HepG2 (cell line): ENCODE measurements around the gene NGRN. TPM values are rescaled to one million over a fixed set of nuclear protein-coding genes. Genes with fewer than 3 reads are reported as not detected.
"Not testable (repeated sequence)": the region's sequence is repeated elsewhere in the genome, so short reads cannot be mapped to it uniquely, and the experiment has no call there.

ENCODE experiments used
- ATAC-seq: fragments of 200-7000 bp; cut with Tn5 transposase; 3 replicates; pipeline ENCODE4 v1.9.1; 2020; ENCODE audit warnings: mild to moderate bottlenecking, moderate library complexity
- BruUV-seq: library from RNA; stranded (reverse); fragments of 400-500 nt; replicated peaks from 2 replicates; lab custom pipeline; 2021; lab: Mats Ljungman, UMichigan
- CTCF ChIA-PET: fragments of 300-600 bp; formaldehyde crosslinking; extraction: SDS; loops from one replicate; lab custom pipeline; 2021; ENCODE audit warnings: low total read pairs, inconsistent platforms, low intra/inter-chr PET ratio; lab: Yijun Ruan, JAX
- POLR2A ChIA-PET: fragments of 350-600 bp; sonication (Branson Sonifier 250); formaldehyde crosslinking; loops from one replicate; lab custom pipeline; 2020; ENCODE audit warnings: antibody characterized with exemption, inconsistent platforms; lab: Yijun Ruan, JAX
- DNase-seq: peaks from one replicate; pipeline ENCODE4 v3.0.0-alpha.2; 2015; ENCODE audit warnings: low spot score
- FAIRE-seq: peaks from 3 replicates; lab custom pipeline; 2011; peaks lifted over from hg19 to GRCh38; lab: Jason Lieb, UNC
- H2AFZ ChIP-seq: one replicate; pipeline ENCODE4 v1.6.1; 2011; ENCODE audit warnings: low read length, inconsistent platforms
- H3K27ac ChIP-seq: fragments of 300-600 bp; 3 replicates; pipeline ENCODE4 v1.8.0; 2011; ENCODE audit warnings: mixed run types, mild to moderate bottlenecking, mixed read lengths, low read length, inconsistent platforms; ENCODE audit not compliant: insufficient read depth; ENCODE audit errors: extremely low read length
- H3K27me3 ChIP-seq, 2 experiments: fragments of 200-600 bp in 1 of 2; 2 replicates in 1 of 2; 3 replicates in 1 of 2; pipeline versions ENCODE4 v1.6.0 to v1.8.0; 2011; ENCODE audit warnings: low read length in 2 of 2, mild to moderate bottlenecking in 2 of 2, moderate library complexity in 2 of 2, inconsistent platforms in 1 of 2; ENCODE audit not compliant: insufficient read depth in 2 of 2, control insufficient read depth in 1 of 2
- H3K36me3 ChIP-seq, 2 experiments: fragments of 200-600 bp in 1 of 2; replicated peaks in 1 of 2; 2 replicates in 1 of 2; 3 replicates in 1 of 2; pipeline versions ENCODE4 v1.5.1 to v1.8.0; 2011; ENCODE audit warnings: low read length in 2 of 2, inconsistent platforms in 1 of 2; ENCODE audit not compliant: insufficient read depth in 2 of 2, control insufficient read depth in 1 of 2
- H3K4me1 ChIP-seq: 2 replicates; pipeline ENCODE4 v1.5.1; 2012; ENCODE audit warnings: low read length, inconsistent platforms; ENCODE audit not compliant: insufficient read depth
- H3K4me2 ChIP-seq: 2 replicates; pipeline ENCODE4 v1.6.0; 2011; ENCODE audit warnings: low read depth, low read length, inconsistent platforms
- H3K4me3 ChIP-seq, 3 experiments: fragments of 200-600 bp in 1 of 3; sonication (generic), shearing (Covaris generic) in 1 of 3; replicated peaks in 1 of 3; 2 replicates each; pipeline ENCODE4 v1.5.1; 2011 to 2016; ENCODE audit warnings: low read length in 3 of 3, inconsistent platforms in 2 of 3, low read depth in 2 of 3, mild to moderate bottlenecking in 2 of 3, control low read depth in 1 of 3, mixed read lengths in 1 of 3; ENCODE audit not compliant: insufficient read depth in 1 of 3
- H3K79me2 ChIP-seq: one replicate; pipeline ENCODE4 v1.6.1; 2011; ENCODE audit warnings: low read length, inconsistent platforms; ENCODE audit not compliant: insufficient read depth
- H3K9ac ChIP-seq: 2 replicates; pipeline ENCODE4 v1.6.0; 2011; ENCODE audit warnings: mild to moderate bottlenecking, low read depth, low read length, inconsistent platforms; ENCODE audit not compliant: insufficient read depth
- H3K9me3 ChIP-seq: 2 replicates; pipeline ENCODE4 v1.5.1; 2012; ENCODE audit warnings: mild to moderate bottlenecking, low read length
- H4K20me1 ChIP-seq: 2 replicates; pipeline ENCODE4 v1.6.0; 2011; ENCODE audit warnings: inconsistent platforms, mild to moderate bottlenecking, low read length, moderate library complexity; ENCODE audit not compliant: insufficient read depth
- CREB1 ChIP-seq, 2 experiments: fragments of 450-650 bp in 1 of 2; IDR thresholded peaks; 2 replicates each; pipeline ENCODE4 v1.6.1; 2016 to 2017; ENCODE audit warnings: control low read depth in 1 of 2, mild to moderate bottlenecking in 1 of 2, missing compliant biosample characterization in 1 of 2, missing genetic modification characterization in 1 of 2
- DMAP1 ChIP-seq: IDR thresholded peaks from 2 replicates; pipeline ENCODE4 v1.6.1; 2016
- GABPB1 ChIP-seq: IDR thresholded peaks from 2 replicates; pipeline ENCODE4 v1.6.1; 2016; ENCODE audit warnings: mild to moderate bottlenecking, missing genetic modification reagents, moderate library complexity, missing compliant biosample characterization
- HINFP ChIP-seq: sonication (generic); formaldehyde crosslinking; IDR thresholded peaks from 2 replicates; pipeline ENCODE4 v1.4.0; 2020; ENCODE audit warnings: low read depth, mild to moderate bottlenecking, missing genetic modification reagents
- HOXA3 ChIP-seq: sonication (generic); formaldehyde crosslinking; IDR thresholded peaks from 2 replicates; pipeline ENCODE4 v1.5.0; 2020; ENCODE audit warnings: missing genetic modification reagents
- KDM5B ChIP-seq: sonication (generic); formaldehyde crosslinking; IDR thresholded peaks from 2 replicates; pipeline ENCODE4 v1.4.0; 2020; ENCODE audit warnings: missing genetic modification reagents, mild to moderate bottlenecking, borderline replicate concordance
- NFYB ChIP-seq: sonication (generic); formaldehyde crosslinking; IDR thresholded peaks from 2 replicates; pipeline ENCODE4 v1.4.0; 2020; ENCODE audit warnings: missing genetic modification reagents
- NFYC ChIP-seq: IDR thresholded peaks from 2 replicates; pipeline ENCODE4 v1.6.1; 2016; ENCODE audit warnings: missing genetic modification reagents, missing compliant biosample characterization
- ZNF121 ChIP-seq: sonication (generic); formaldehyde crosslinking; IDR thresholded peaks from 2 replicates; pipeline ENCODE4 v1.5.0; 2020; ENCODE audit warnings: mild to moderate bottlenecking, missing genetic modification reagents
- ZNF160 ChIP-seq: sonication (generic); formaldehyde crosslinking; IDR thresholded peaks from 2 replicates; pipeline ENCODE4 v1.8.0; 2022; ENCODE audit warnings: mild to moderate bottlenecking, inconsistent platforms, missing genetic modification reagents
- ZNF280B ChIP-seq: sonication (generic); formaldehyde crosslinking; IDR thresholded peaks from 2 replicates; pipeline ENCODE4 v1.5.0; 2020; ENCODE audit warnings: missing genetic modification reagents, mild to moderate bottlenecking, borderline replicate concordance
- ZNF598 ChIP-seq: sonication (generic); formaldehyde crosslinking; IDR thresholded peaks from 2 replicates; pipeline ENCODE4 v1.5.1; 2020; ENCODE audit warnings: mild to moderate bottlenecking, missing genetic modification reagents, borderline replicate concordance
- ZNF687 ChIP-seq: sonication (generic); formaldehyde crosslinking; IDR thresholded peaks from 2 replicates; pipeline ENCODE4 v1.5.1; 2020; ENCODE audit warnings: mild to moderate bottlenecking, missing genetic modification reagents, moderate library complexity
- WGBS: methylation state at CpG from one replicate; pipeline ENCODE4 v1.1.6; 2017; ENCODE audit warnings: low lambda C conversion rate; 5-methylcytosine and 5-hydroxymethylcytosine counted together
- in situ Hi-C: cut with HindIII; loops from 2 replicates; pipeline ENCODE4 v1.10.0; 2017; ENCODE audit warnings: low pct_unique_long_range_greater_than_20kb; ENCODE audit not compliant: extremely low pct_ligation_motif_present
- intact Hi-C: fragments of 100-400 bp; cut with micrococcal nuclease; formaldehyde crosslinking; loops from one replicate; pipeline ENCODE4 v1.10.0; 2022; ENCODE audit not compliant: unreplicated experiment
- polyA plus RNA-seq, 8 experiments: library from polyadenylated mRNA; depleted of rRNA in 3 of 8; stranded (reverse) in 7 of 8; unstranded in 1 of 8; fragments of >200 nt; fragmentation: Illumina TruSeq in 4 of 8; extraction: Trizol in 4 of 8; gene quantifications; 2 replicates each; pipeline versions ENCODE4 v1.2.1 to v1.2.3, GENCODE V29; 2011 to 2016; ENCODE audit warnings: low read depth in 4 of 8, missing spikeins in 1 of 8, mixed read lengths in 1 of 8; ENCODE audit not compliant: insufficient read depth in 1 of 8
- total RNA-seq, 5 experiments: library from RNA; depleted of rRNA; stranded (reverse); fragments of >200 nt; fragmentation: Illumina TruSeq; extraction: Trizol; gene quantifications; 2 replicates each; pipeline ENCODE4 v1.2.3, GENCODE V29; 2016; ENCODE audit warnings: low read depth in 1 of 5
- TF ChIP-seq, protein P1 (sequence below): sonication (generic); formaldehyde crosslinking; IDR thresholded peaks from 2 replicates; pipeline ENCODE4 v1.4.0; 2020; ENCODE audit warnings: missing genetic modification reagents, mild to moderate bottlenecking, borderline replicate concordance

The NGRN gene
- total and polyA plus RNA-seq, 2 of the 13 experiments (the other 11 are each of a cell fraction or from before 2014, with no cell fraction given): 39.8 to 63.7 TPM

DNA sequence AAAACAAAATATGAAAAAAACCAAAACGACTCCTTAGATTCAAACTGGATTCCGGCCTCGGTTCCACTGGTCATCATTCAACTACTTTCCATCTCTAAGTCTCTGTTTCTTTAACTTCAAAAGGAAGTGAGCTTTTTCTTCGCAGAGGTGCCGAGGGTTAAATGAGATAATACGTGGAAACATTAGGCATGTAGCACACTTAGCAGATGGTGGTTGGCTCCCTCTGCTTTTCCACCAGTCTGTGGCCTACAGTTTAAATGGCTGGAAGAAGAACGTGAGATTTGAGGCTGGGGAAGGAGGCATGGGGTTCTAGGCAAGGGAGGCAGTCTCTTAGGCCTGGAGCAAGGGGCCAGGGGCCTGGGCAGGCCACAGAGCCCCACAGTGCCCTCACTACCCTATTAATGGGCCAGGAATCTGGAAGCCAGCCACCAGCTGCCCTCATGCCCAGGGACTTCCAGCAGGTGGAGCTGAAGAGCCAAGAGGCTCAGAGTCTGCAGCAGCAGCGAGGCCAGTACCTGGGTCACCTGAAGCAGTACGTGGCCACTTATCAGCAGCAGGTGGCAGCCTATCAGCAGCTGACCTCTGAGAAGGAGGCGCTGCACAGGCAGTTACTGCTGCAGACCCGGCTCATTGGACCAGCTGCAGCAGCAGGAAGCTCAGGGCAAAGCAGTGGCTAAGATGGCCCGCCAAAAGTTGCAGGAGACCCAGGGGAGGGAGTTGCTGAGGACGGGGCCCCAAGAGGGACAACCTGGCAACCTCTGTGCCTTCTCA, 27.8 kb downstream of the NGRN start:
- H3K36me3 ChIP-seq; H4K20me1 ChIP-seq; intact Hi-C loops; H3K27me3 ChIP-seq; H3K79me2 ChIP-seq; POLR2A ChIA-PET; BruUV-seq; in situ Hi-C loops; H3K9ac ChIP-seq; H2AFZ ChIP-seq; H3K9me3 ChIP-seq; H3K27ac ChIP-seq; TF ChIP-seq CREB1 (IDR thresholded peaks at IDR 0.05): not testable (repeated sequence)
- ATAC-seq: peak; percentile 96
- peak; percentile 80 for DNase-seq
- H3K4me1 ChIP-seq: peaks cover 11% of the 10 kb centered on the region
- FAIRE-seq: peak; percentile 92
- peak overlapping the region; percentile 70 for H3K4me2 ChIP-seq
- WGBS: 32% methylated on average over 9 of the region's 13 CpGs
- H3K4me3 ChIP-seq: peak overlapping the region in 1 of 3 experiments; percentile 46; a peak in 1 of 6 replicates
- CTCF ChIA-PET: interaction anchor here (1.4 kb wide), 1 partner anchor 74 kb away, joined by 3 read pairs; no protein-coding TSS in a partner anchor
- peak; percentile 47; the same call in 1 of the 2 replicates for TF ChIP-seq KDM5B
- peak; percentile 28; the same call in 1 of the 2 replicates for TF ChIP-seq GABPB1 (CRISPR knock-in tag)
- TF ChIP-seq ZNF598 (CRISPR knock-in tag): peak; percentile 66; the same call in 1 of the 2 replicates
- peak; percentile 48; the same call in 1 of the 2 replicates for TF ChIP-seq NFYC (CRISPR knock-in tag)
- TF ChIP-seq, protein P1, sequence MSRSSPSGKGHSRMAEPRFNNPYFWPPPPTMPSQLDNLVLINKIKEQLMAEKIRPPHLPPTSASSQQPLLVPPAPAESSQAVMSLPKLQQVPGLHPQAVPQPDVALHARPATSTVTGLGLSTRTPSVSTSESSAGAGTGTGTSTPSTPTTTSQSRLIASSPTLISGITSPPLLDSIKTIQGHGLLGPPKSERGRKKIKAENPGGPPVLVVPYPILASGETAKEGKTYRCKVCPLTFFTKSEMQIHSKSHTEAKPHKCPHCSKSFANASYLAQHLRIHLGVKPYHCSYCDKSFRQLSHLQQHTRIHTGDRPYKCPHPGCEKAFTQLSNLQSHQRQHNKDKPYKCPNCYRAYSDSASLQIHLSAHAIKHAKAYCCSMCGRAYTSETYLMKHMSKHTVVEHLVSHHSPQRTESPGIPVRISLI: 0 out of 2 replicates have a peak, but pooled peaks have one; percentile 16
- peak; percentile 37; the same call in 1 of the 2 replicates for TF ChIP-seq DMAP1 (CRISPR knock-in tag)
- TF ChIP-seq ZNF121 (CRISPR knock-in tag): 0 out of 2 replicates have a peak, but pooled peaks have one; percentile 16
- peak; percentile 76 for TF ChIP-seq ZNF687 (CRISPR knock-in tag)
- peak; percentile 8; the same call in 1 of the 2 replicates for TF ChIP-seq CREB1 (CRISPR knock-in tag; IDR thresholded peaks at IDR 0.05)
- TF ChIP-seq ZNF160: 0 out of 2 replicates have a peak, but pooled peaks have one; percentile 50
- peak; percentile 50; the same call in 1 of the 2 replicates for TF ChIP-seq HOXA3 (CRISPR knock-in tag)
- peak; percentile 64; the same call in 1 of the 2 replicates for TF ChIP-seq ZNF280B (CRISPR knock-in tag)
- TF ChIP-seq HINFP (CRISPR knock-in tag): peak; percentile 28; the same call in 1 of the 2 replicates
- peak; percentile 58 for TF ChIP-seq NFYB (CRISPR knock-in tag)
